Calu3 (cell line): ENCODE results near the gene PANK3. TPM values are rescaled to one million over a fixed set of nuclear protein-coding genes. Genes with fewer than 3 reads are reported as not detected.

Experiments
- Bru-seq: library from RNA; stranded (reverse); fragments of 400-500 nt; gene quantifications from one replicate; lab custom pipeline; 2021; lab: Mats Ljungman, UMichigan
- BruChase-seq, 2 experiments: library from RNA; stranded (reverse); fragments of 400-500 nt; gene quantifications; one replicate each; lab custom pipeline; 2021; lab: Mats Ljungman, UMichigan
- BruUV-seq: library from RNA; stranded (reverse); fragments of 400-500 nt; replicated peaks from 2 replicates; lab custom pipeline; 2021; lab: Mats Ljungman, UMichigan
- CTCF ChIA-PET: fragments of 300-600 bp; sonication (Branson Sonifier 250); formaldehyde crosslinking; loops from one replicate; lab custom pipeline; 2022; ENCODE audit warnings: antibody characterized with exemption; lab: Charles Lee
- DNase-seq: peaks from one replicate; pipeline ENCODE4 v3.0.0; 2022
- H3K27ac Mint-ChIP-seq: one replicate; pipeline ENCODE4 v1.8.0; 2022; ENCODE audit warnings: mixed read lengths; ENCODE audit not compliant: unreplicated experiment
- H3K27me3 Mint-ChIP-seq: one replicate; pipeline ENCODE4 v1.8.0; 2022; ENCODE audit warnings: mixed read lengths; ENCODE audit not compliant: unreplicated experiment
- H3K36me3 Mint-ChIP-seq: one replicate; pipeline ENCODE4 v1.8.0; 2022; ENCODE audit warnings: mild to moderate bottlenecking, moderate library complexity, mixed read lengths; ENCODE audit not compliant: insufficient read depth, unreplicated experiment
- H3K4me1 Mint-ChIP-seq: one replicate; pipeline ENCODE4 v1.8.0; 2022; ENCODE audit warnings: mild to moderate bottlenecking, low read depth, mixed read lengths; ENCODE audit not compliant: unreplicated experiment
- H3K4me3 Mint-ChIP-seq: one replicate; pipeline ENCODE4 v1.8.0; 2022; ENCODE audit warnings: mild to moderate bottlenecking, low read depth, moderate library complexity, mixed read lengths; ENCODE audit not compliant: unreplicated experiment
- H3K9me3 Mint-ChIP-seq: one replicate; pipeline ENCODE4 v1.8.0; 2022; ENCODE audit warnings: low read depth, mixed read lengths; ENCODE audit not compliant: unreplicated experiment
- intact Hi-C: fragments of 100-400 bp; cut with micrococcal nuclease; formaldehyde crosslinking; loops from one replicate; pipeline ENCODE4 v1.10.0; 2022; ENCODE audit not compliant: unreplicated experiment
- long read RNA-seq: library from polyadenylated mRNA; stranded (forward); transcript quantifications from one replicate; pipeline ENCODE4 v2.0.0, GENCODE V29; 2022
- total RNA-seq: library from RNA; stranded (reverse); gene quantifications from 2 replicates; pipeline ENCODE4 v1.2.3, GENCODE V29; 2022
- TF ChIP-seq, protein P1 (sequence below): fragments of 200-600 bp; IDR thresholded peaks from one replicate; pipeline ENCODE4 v1.8.0; 2022; ENCODE audit warnings: antibody characterized with exemption; ENCODE audit not compliant: unreplicated experiment

PANK3 gene
- total RNA-seq = 101 and 116 TPM in 2 replicates
- Bru-seq, nascent RNA = percentile 97 among the genes with signal in this experiment
- percentile 98 among the genes with signal in this experiment for BruChase-seq, experiment 1, labeled RNA remaining after a 6-hour chase
- BruChase-seq, experiment 2, labeled RNA remaining after a 2-hour chase = percentile 99 among the genes with signal in this experiment
- long read RNA-seq, full-length matches to known transcripts = 29 of 39 reads
- long read RNA-seq, partial matches to known transcripts = 3 of 39 reads
- long read RNA-seq, other reads (novel, unspliced or antisense) = 7 of 39 reads

GRCh38 chr5:168578538-168579487 is at the start of gene PANK3:
TSS of gene PANK3 (minus strand) at chr5:168579368. CDS start at chr5:168579283, 85 bp downstream.
- Mint-ChIP-seq H3K27ac (peak within 1 kb of the TSS; percentile 94), H3K9me3 (peaks cover 2% of the 10 kb centered on the region), H3K4me3 (peak within 1 kb of the TSS; percentile 78), H3K36me3 (peaks cover 33% of the 10 kb centered on the region), H3K4me1 (peaks cover 36% of the 10 kb centered on the region), H3K27me3 (no peaks in the 10 kb centered on the region)
- BruUV-seq = no TSS peak
- CTCF ChIA-PET = no interaction called here
- DNase-seq = no peak
- TF ChIP-seq, protein P1, sequence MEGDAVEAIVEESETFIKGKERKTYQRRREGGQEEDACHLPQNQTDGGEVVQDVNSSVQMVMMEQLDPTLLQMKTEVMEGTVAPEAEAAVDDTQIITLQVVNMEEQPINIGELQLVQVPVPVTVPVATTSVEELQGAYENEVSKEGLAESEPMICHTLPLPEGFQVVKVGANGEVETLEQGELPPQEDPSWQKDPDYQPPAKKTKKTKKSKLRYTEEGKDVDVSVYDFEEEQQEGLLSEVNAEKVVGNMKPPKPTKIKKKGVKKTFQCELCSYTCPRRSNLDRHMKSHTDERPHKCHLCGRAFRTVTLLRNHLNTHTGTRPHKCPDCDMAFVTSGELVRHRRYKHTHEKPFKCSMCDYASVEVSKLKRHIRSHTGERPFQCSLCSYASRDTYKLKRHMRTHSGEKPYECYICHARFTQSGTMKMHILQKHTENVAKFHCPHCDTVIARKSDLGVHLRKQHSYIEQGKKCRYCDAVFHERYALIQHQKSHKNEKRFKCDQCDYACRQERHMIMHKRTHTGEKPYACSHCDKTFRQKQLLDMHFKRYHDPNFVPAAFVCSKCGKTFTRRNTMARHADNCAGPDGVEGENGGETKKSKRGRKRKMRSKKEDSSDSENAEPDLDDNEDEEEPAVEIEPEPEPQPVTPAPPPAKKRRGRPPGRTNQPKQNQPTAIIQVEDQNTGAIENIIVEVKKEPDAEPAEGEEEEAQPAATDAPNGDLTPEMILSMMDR = no peak
- intact Hi-C loops = loop anchor here (1.0 to 10.0 kb wide), 3 partner anchors 77 to 1006 kb away; partner anchors contain the start of gene SPDL1

GRCh38 chr5:168624850-168625364 is 45.7 kb upstream of the PANK3 start:
- CTCF ChIA-PET = no interaction called here
- DNase-seq = no peak
- no TSS peak for BruUV-seq
- H3K27me3 Mint-ChIP-seq = peaks cover 22% of the 10 kb centered on the region
- H3K27ac Mint-ChIP-seq = no peak overlapping the region
- H3K36me3 Mint-ChIP-seq = no peaks in the 10 kb centered on the region
- intact Hi-C loops = no loop called here
- peaks cover 11% of the 10 kb centered on the region for H3K4me1 Mint-ChIP-seq
- TF ChIP-seq, protein P1 = no peak
- no peak overlapping the region for H3K4me3 Mint-ChIP-seq
- peaks cover 2% of the 10 kb centered on the region for H3K9me3 Mint-ChIP-seq

DNA sequence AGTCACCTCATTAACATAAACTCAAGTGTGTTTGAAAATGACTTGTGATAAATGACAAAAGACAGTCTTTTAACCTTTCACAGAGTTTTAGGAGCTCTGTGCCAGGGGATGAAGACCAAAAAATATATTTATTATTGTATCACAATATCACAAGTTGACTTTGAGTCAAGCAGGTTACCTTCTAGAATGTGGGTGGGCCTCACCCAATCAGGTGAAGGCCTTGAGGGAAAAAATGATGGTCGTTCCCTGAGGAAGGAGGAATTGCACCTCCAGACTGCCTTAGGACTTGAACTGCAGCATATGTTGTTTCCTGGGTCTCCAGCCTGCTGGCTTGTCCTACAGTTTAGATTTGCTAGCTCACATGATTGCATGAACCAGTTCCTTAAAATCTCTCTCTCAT is 41.6 kb upstream of the PANK3 start:
- CTCF ChIA-PET = interaction anchor here (0.8 to 1.0 kb wide), 2 partner anchors 34 to 80 kb away, joined by 3 read pairs; no protein-coding TSS in a partner anchor
- H3K9me3 Mint-ChIP-seq = no peaks in the 10 kb centered on the region
- no peaks in the 10 kb centered on the region for H3K36me3 Mint-ChIP-seq
- intact Hi-C loops = no loop called here
- no peaks in the 10 kb centered on the region for H3K27me3 Mint-ChIP-seq
- no peak overlapping the region for H3K4me3 Mint-ChIP-seq
- peaks cover 8% of the 10 kb centered on the region for H3K4me1 Mint-ChIP-seq
- TF ChIP-seq, protein P1 = no peak
- no peak for DNase-seq
- H3K27ac Mint-ChIP-seq = no peak overlapping the region
- no TSS peak for BruUV-seq

DNA sequence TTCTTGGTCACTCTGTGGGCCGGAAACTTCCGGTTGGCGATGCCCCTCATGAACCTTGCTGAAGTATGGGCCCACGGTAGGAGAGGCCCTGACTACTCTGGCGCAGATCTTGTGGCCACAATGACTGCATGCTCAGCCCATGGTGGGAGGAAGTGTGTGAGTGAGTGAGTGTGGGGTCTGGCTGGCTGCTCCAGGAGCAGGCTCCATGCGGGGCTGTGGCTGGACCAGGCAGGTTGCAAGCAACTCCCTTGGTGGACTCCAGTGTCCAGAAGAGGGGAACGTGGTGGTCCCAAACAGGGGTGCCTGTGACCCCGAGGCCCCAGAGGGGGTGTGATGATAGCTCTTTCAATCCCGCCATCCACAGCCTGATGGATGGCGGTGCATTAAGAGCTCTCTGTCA is 35.5 kb upstream of the PANK3 start:
- no TSS peak for BruUV-seq
- CTCF ChIA-PET = no interaction called here
- TF ChIP-seq, protein P1 = no peak
- DNase-seq = no peak
- H3K9me3 Mint-ChIP-seq = no peaks in the 10 kb centered on the region
- H3K36me3 Mint-ChIP-seq = no peaks in the 10 kb centered on the region
- intact Hi-C loops = no loop called here
- H3K4me3 Mint-ChIP-seq = no peak overlapping the region
- H3K4me1 Mint-ChIP-seq = no peaks in the 10 kb centered on the region
- H3K27ac Mint-ChIP-seq = no peak overlapping the region
- H3K27me3 Mint-ChIP-seq = no peaks in the 10 kb centered on the region
